HT-29 (cell line): ENCODE measurements around the gene FSTL4. TPM values are rescaled to one million over a fixed set of nuclear protein-coding genes. Genes with fewer than 3 reads are reported as not detected.

Source experiments
- DNase-seq: peaks from one replicate; pipeline ENCODE4 v3.0.0-alpha.2; 2015; ENCODE audit warnings: low spot score
- total RNA-seq: library from RNA; depleted of rRNA; stranded (reverse); fragments of >200 nt; shearing (Covaris generic); gene quantifications from 2 replicates; pipeline ENCODE4 v1.2.3, GENCODE V29; 2014

Gene FSTL4
- total RNA-seq, 1 experiment from 2014 or later = 0.33 TPM

DNA sequence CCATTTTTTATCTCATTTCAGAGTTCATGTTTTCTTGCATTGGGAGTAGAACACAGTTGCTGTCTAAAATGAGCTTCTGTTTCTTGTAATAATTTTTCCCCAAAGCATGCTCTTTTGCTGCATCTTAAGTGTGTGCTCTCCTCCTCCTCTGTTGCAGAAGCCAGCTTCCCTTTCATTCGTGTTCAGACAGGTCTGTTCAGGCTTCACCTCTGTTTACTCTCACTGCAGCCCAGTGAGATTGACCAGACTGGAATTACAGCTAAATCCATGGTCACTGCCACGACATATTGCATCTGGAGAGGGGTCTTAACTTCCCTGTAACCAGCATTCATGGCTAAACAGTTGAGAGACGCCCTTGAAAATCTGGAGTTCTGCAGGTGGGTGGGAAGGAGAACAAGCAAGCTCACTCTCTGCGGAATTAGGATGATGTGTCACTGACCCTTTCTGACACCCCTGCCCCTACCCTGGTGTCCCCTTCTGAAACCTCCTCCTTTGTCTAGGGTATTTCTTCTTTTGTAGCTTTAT is 223.2 kb downstream of the FSTL4 start:
- DNase-seq = no peak

GRCh38 chr5:133387621-133388020 is 224.7 kb downstream of the FSTL4 start:
- DNase-seq = no peak

DNA sequence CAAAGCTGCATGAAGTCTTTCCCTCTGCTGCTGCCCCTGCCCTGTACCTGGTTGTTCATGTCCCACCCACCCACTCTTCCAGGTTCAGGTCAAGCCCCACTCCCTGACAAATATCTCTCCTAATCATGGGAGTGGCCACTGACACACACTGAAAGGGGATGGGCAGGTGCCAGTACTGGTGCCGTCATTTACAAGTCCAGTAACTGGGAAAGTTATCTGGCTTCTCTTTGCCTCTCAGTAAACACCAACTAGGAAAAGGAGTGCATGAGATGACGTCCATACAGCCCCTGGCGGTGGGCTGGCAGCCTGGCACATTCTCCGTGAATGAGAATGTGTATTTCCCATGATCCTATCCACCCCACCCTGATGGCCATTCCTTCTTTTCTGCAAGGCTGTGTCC is 225.2 kb downstream of the FSTL4 start:
- no peak for DNase-seq

- no peak for DNase-seq
These were observed 225.7 kb downstream of the FSTL4 start for GRCh38 chr5:133386662-133387061.

- no peak for DNase-seq
These were observed 227.0 kb downstream of the FSTL4 start for GRCh38 chr5:133385346-133385745.

- DNase-seq = no peak
These were observed 227.4 kb downstream of the FSTL4 start for GRCh38 chr5:133384903-133385302.

- no peak for DNase-seq
These were observed 228.1 kb downstream of the FSTL4 start for GRCh38 chr5:133384120-133384855.

- DNase-seq = no peak
These were observed 228.8 kb downstream of the FSTL4 start for GRCh38 chr5:133383580-133383939.

- no peak for DNase-seq
These were observed 229.4 kb downstream of the FSTL4 start for GRCh38 chr5:133382661-133383579.

DNA sequence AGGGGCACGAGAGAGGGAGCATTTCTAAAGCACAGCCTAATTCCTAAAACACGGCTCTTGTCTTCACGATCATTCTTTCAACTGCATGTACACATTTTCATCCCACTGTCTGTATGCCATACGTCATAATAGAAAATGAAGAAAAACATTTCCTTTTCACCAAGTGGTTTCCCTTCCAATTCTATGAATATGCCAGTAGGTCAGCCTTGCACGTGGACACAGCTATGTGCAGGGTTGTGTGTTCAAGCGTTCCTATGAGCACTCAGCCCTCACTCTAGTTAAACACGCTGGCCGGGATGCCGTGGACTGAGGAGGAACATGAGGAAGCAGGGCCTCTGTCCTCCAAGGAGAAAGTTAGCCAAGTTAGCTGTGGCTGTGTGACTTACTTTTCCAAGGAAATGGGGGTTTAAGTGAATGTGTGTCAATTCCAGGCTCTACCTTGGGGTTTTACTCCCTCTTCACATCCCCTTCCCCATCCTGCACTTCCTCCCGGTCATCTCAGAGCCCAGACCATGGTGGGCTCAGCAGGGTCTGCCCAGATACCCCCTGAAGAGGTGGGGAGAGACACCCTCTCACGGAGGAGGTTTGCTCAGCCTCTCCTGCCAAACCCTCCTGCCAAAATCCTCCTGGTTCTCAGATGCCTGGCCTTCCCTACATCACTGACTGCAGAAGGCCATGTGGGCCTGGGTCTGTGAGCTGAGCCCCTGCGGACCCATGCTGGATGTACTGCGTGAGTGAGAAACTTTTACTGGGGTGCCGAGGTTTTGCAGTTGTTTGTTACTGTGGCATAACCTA is 230.6 kb downstream of the FSTL4 start:
- DNase-seq = no peak

GRCh38 chr5:133381041-133381440 is 231.3 kb downstream of the FSTL4 start:
- DNase-seq = no peak

DNA sequence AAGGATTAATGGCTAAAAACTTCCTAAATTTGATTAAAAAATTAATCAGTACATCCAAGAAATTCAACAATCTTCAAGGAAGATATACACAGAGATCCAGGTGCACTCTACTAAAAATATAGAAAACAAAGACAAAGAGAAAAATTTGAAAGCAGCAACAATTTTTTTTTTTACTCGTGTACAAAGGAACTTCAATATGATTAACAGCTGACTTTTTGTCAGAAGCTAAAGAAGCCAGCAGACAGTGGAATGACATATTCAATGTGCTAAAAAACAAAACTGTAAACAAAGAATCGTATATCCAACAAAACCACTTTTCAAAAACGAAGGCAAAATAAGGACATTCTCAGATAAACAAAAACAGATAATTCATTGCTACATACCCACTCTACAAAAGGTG is 234.6 kb downstream of the FSTL4 start:
- no peak for DNase-seq

DNA sequence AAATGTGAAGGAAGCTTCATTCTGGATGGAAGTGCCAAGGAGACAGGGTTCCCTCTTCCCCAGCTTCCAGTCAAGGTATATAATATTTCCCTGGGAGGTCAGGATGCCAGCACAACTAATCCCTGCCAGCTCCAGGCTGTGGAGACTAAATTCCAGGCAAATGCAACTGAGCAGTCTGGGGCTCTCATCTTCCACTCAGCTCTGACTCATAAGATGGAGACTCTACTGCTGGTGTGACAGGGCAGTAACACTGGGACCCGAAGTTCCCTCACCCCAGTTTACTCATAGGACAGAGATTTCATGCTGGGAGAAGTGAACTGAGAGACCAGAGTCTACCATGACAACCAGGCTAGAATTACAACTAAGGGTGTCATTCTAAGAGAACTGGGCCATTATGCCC is 235.4 kb downstream of the FSTL4 start:
- no peak for DNase-seq

GRCh38 chr5:133373121-133373870 is 239.0 kb downstream of the FSTL4 start:
- no peak for DNase-seq

- DNase-seq = no peak
These were observed 239.9 kb downstream of the FSTL4 start for GRCh38 chr5:133372293-133372937.

DNA sequence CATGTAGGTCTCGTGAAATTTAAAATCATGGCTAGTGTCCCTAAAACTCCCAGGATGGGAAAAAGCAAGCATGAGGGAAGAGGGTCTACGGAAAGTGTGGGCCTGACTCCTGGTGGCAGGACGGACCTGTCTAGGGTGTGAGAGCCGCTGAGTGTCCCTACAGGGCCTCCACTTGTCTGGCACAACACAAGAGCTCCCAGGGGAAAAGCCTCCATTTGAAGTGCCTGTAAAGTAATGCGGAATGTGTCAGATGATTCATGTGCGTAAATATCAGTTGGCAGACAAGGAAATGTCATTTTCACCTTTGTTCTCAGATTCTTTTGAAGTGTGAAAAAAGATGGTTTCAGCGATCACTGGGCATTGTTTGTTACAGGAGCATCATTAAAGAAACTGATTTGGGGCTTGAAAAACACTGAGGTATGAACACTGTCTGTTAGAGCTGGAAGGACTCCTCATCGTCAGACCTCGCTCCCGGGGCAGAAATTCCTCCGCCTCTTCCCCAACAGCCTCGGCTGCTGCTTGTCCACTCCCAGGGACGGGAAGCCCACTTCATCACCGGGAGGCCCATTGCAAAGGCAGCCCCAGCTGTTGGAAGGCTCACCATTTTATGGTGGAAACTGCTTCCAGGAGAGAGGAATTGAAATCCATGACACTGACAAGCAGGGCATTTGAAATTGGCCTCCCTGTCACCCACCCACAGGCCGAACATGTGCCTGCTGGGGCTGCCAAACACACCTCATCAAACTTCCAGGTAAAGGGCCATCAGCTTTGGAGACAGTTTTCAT is 240.8 kb downstream of the FSTL4 start:
- DNase-seq = peak; percentile 27

DNA sequence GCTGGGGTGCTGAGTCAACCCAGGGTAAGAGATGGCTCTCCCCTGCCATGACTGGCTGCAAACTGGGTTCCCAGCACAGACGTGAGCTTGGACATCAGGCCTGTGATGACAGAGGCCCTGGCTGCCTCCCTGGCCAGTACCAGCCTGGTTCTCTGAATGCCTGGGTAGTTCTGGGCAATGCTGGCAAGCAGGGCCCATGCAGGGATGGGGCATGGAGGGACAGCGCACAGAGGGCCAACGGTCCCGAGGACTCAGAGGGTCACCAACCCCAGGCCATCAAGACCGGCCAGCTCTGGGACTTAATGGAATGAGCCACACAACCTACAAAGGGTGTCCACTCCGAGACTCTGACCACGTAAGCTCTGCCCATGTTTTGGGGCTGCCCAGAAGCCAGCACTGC is 241.4 kb downstream of the FSTL4 start:
- no peak for DNase-seq

- peak; percentile 34 for DNase-seq
These were observed 242.1 kb downstream of the FSTL4 start for GRCh38 chr5:133370036-133370831.
